Epithelial cell of esophagus (primary cell): ENCODE results near the gene RNF223.
A peak's percentile ranks its signal among the peaks of the same experiment; 100 is the strongest.

Experiments used
- DNase-seq: peaks from one replicate; pipeline ENCODE4 v3.0.0; 2010; ENCODE audit warnings: low read depth
- H3K4me3 ChIP-seq: 2 replicates; pipeline ENCODE4 v1.5.1; 2011; ENCODE audit warnings: mild to moderate bottlenecking, low read length, control low read depth
- TF ChIP-seq, protein P1 (sequence below): IDR thresholded peaks from 2 replicates; pipeline ENCODE4 v1.5.1; 2011; ENCODE audit warnings: low read depth, mild to moderate bottlenecking, low read length, control low read depth, inconsistent platforms; ENCODE audit not compliant: insufficient read depth; ENCODE audit errors: missing control alignments

RNF223 gene

DNA sequence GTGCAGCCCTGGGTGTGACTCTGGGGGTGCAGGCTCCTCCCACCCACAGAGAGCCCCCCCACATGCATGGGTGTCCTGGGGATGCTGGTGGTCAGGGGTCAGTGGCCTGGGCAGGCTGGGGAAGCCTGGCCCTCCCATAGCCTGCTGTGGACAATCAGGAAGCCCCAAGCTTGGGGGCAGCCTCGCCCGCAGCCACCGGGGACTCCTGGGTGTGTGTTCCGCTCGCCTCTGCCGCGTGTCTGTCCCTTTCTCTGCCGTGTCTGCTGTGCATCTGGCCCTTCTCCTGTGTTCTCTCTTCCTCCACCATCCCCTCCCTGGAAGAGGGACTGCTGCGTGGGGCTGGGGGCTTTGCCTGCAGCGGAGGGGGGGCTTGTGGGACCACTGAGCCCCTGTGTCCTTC, 31.3 kb downstream of the RNF223 start:
- H3K4me3 ChIP-seq: no peak overlapping the region
- no peak for DNase-seq
- TF ChIP-seq, protein P1, sequence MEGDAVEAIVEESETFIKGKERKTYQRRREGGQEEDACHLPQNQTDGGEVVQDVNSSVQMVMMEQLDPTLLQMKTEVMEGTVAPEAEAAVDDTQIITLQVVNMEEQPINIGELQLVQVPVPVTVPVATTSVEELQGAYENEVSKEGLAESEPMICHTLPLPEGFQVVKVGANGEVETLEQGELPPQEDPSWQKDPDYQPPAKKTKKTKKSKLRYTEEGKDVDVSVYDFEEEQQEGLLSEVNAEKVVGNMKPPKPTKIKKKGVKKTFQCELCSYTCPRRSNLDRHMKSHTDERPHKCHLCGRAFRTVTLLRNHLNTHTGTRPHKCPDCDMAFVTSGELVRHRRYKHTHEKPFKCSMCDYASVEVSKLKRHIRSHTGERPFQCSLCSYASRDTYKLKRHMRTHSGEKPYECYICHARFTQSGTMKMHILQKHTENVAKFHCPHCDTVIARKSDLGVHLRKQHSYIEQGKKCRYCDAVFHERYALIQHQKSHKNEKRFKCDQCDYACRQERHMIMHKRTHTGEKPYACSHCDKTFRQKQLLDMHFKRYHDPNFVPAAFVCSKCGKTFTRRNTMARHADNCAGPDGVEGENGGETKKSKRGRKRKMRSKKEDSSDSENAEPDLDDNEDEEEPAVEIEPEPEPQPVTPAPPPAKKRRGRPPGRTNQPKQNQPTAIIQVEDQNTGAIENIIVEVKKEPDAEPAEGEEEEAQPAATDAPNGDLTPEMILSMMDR: no peak

DNA sequence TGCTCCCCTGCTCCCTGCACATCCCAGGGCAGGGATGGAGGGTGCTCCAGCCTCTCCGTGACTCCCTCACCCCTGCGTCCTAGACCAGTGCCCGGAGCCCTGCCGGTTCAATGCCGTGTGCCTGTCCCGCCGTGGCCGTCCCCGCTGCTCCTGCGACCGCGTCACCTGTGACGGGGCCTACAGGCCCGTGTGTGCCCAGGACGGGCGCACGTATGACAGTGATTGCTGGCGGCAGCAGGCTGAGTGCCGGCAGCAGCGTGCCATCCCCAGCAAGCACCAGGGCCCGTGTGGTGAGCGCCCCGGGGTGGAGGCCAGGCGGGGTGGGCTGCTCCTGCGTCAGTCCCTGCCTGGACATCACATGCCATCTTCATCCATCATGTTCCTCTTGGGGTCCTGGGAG, 32.2 kb downstream of the RNF223 start:
- TF ChIP-seq, protein P1: no peak

DNA sequence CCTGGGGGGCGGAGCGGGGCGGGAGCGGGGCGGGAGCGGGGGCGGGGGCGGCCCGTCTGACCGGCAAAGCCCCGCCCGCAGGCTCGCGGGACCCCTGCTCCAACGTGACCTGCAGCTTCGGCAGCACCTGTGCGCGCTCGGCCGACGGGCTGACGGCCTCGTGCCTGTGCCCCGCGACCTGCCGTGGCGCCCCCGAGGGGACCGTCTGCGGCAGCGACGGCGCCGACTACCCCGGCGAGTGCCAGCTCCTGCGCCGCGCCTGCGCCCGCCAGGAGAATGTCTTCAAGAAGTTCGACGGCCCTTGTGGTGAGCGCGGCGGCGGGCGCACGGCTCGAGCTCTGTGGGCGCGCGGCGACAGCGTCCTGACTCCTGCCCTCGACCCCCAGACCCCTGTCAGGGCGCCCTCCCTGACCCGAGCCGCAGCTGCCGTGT, 33.0 kb downstream of the RNF223 start:
- TF ChIP-seq, protein P1: no peak
- no peak for DNase-seq
- no peak overlapping the region for H3K4me3 ChIP-seq

More for the DNA sequence above, 32.2 kb downstream of the RNF223 start:
- no peak for DNase-seq
- H3K4me3 ChIP-seq: no peak overlapping the region

DNA sequence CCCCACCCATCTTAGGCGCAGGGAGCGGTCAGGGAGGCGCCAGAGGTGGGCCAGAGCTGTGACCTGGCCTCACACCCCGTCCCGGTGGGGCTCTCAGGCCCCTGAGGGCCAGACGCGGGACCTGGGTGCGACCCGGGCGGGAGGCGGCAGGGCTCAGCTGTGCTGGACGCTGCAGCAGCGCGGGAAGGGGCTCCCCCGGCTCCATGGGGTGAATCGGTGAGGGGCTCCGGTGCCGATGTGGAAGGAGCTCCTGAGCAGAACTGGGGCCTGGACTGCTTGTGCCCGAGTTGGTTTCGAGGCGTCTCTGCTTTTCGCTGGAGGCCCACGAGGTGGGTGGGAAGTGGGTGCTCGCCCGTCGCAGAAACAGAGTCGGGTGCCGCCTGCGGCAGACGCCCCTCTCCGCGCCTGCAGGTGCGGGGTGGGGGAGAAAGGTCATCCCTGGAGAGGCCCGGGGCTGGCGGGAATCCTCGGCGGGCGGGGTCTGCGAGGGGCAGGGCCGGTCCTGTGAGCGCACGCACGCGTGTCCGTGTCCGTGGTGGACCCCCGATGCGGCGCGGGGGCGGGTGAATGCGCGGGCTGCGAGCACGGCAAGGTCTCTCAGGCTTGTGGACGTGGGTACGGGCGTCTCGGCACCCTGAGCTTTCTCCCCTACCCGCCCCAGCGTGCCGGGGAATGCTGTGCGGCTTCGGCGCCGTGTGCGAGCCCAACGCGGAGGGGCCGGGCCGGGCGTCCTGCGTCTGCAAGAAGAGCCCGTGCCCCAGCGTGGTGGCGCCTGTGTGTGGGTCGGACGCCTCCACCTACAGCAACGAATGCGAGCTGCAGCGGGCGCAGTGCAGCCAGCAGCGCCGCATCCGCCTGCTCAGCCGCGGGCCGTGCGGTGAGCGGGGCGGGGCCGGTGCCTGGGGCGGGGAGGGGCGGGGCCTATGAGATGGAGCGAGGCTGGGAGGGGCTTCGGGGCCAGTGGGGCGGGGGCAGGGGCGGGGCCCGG, 33.8 kb downstream of the RNF223 start:
- DNase-seq: peak; percentile 93
- H3K4me3 ChIP-seq: peak overlapping the region; percentile 2
- TF ChIP-seq, protein P1: no peak

DNA sequence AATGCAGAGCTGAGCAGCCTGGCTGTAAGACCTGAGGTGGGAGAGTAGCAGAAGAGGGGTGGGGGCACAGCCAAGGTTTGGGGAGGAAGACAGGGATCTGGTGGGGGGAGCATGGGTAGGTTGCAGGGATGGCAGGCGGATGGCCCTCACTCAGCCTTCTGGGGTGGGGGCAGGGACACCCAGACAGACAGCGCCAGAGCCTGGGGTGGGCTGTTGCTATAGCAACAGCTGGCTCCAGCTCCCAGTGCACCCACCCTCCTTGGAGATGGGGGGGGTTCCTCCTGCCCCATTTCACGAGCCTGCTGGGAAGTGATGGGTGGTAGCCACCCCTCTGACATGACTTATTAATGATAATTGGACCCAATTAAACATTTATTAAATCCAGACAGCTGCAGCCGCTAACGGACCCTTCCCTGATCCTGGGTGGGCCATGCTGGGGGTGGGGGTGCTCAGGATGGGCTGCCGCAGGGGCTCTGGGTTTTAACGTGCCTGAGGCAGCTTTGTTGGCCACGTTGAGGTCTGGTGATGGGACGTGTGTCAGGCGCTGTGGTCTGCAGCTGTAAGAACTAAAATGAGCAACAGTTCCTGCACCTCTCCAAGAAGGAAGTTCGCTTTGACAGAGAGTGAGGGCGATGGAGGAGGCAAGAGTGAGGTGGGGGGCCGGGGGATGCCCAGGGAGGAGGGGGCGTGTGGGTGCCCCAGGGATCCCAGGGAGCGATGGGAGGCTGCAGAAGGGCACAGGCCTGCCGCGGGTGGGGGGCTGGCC, 34.8 kb downstream of the RNF223 start:
- DNase-seq: no peak
- TF ChIP-seq, protein P1: no peak
- H3K4me3 ChIP-seq: no peak overlapping the region

DNA sequence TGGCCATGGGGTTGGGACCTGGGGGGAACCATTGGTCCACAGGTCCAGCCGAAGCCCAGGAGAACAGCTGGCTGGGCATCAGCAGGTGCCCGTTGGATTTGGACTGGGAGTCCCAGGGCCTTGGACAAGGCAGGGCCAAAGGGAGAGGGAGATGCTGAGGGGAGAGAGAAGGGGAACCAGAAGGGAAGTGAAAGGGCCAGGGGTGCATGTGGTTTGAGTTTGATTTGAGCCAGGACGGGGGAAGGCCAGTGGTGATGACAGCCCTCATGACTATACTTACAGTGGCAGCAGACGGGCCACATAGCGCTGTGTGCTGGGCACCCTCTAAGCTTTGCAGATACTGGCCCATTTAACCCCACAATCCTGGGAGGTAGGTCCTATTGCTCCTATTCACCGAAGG, 35.4 kb downstream of the RNF223 start:
- TF ChIP-seq, protein P1: no peak
- no peak overlapping the region for H3K4me3 ChIP-seq
- no peak for DNase-seq
